Eye (tissue), 1 donor: ENCODE results near the gene TEAD1.

Source experiments
- DNase-seq: peaks from one replicate; pipeline ENCODE4 v3.0.0-alpha.2; 2015

TEAD1 gene

GRCh38 chr11:12715941-12716340, 41.7 kb downstream of the TEAD1 start:
- no peak for DNase-seq

GRCh38 chr11:12716816-12717215, 42.6 kb downstream of the TEAD1 start:
- no peak for DNase-seq

GRCh38 chr11:12717851-12718291, 43.6 kb downstream of the TEAD1 start:
- DNase-seq, result no peak

DNA sequence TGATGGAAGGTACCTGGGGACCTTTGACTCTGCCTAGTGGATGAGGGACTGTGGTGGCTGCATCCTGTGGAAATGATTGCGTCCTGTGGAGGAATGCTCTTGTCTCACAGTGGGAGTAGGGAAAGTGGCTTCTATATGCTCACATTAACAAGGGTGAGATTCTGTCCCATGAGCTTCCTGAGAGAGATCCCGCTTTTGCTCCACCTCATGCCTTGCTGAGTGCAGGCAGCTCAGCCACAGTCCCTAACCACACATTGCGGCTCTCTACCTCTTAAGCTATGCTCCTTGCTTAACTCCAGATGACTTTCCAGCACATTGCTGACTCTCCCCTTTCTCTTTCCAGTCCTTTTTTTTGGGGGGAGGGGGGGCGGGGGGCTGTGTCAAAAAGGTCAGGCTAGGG, 45.0 kb downstream of the TEAD1 start:
- DNase-seq, result peak; percentile 58

DNA sequence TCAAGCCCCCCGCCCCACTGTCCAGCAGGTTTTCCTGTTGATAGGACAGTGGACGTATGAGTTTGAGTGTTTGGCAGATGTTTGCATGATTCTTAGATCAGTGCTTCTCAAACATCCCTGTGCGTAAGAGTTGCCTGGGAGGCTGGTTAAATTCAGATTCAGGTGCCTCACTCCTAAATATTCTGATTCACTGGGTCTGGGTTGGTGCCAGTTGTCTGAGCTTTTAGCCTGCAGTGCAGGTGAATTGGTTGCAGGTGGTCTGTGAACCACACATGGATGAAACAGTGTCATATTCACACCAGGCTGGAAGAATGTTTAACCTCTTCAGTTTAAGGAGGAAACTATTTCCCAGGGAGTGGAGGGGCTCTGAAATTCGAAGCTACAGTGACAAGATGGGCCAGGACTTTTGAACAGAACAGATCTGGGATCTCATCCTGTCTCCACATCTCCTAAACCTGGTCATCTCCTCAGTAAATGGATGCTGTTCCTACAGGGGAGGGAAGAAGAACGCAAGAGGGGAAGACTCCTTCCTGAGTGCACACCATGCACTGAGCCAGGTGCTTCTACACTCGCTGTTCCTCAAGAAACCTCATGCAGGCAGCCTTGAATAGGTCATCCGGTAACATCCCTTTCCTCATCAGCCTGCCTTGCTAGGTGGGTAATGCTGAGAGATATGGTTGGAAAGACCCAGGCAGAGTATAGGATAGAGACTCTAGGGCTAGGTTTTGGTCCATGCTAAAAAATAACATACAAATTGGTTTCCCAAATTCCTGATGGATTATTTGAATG, 47.8 kb downstream of the TEAD1 start:
- DNase-seq, result no peak

GRCh38 chr11:12723421-12724300, 49.4 kb downstream of the TEAD1 start:
- DNase-seq, result peak; percentile 46

- DNase-seq, result peak; percentile 72
Measured at GRCh38 chr11:12724301-12725054, 50.3 kb downstream of the TEAD1 start.

GRCh38 chr11:12725055-12725862, 51.0 kb downstream of the TEAD1 start:
- DNase-seq, result no peak

DNA sequence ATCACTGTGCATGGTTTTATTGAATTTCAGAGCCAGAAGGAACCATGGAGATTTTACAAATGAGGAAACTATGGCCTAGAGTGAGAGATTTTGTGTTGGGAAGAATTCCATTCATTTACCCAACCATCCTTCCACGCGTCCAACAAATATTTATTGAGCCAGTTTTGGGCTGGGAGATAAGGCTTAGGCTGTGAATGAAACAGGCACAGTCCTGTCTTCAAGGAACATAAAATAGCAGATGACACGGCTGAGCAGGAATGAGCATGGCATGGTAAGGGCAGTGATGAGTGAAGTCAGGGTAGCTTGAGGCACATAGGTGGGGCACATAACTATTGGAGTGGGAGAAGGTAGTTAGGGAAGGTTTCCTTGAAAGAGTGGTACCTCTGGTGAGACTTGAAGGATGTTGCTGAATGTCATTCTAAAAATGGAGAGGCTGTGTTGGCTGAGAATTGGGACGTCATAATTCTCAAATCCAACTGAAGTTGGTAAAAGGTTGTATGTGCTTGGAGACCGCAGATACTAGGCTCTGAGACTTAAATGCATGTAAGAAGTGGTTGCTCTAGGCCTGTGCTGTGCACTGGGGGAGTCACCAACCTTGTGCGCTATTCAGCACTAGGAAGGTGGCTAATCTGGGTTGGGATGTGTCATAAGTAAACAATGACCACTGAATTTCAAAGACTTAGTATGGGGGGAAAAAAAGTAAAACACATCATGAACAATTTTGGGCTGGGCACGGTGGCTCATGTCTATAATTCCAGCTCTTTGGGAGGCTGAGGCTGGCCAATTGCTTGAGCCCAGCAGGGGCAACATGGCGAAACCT, 51.9 kb downstream of the TEAD1 start:
- no peak for DNase-seq

GRCh38 chr11:12727563-12728211, 53.5 kb downstream of the TEAD1 start:
- no peak for DNase-seq

DNA sequence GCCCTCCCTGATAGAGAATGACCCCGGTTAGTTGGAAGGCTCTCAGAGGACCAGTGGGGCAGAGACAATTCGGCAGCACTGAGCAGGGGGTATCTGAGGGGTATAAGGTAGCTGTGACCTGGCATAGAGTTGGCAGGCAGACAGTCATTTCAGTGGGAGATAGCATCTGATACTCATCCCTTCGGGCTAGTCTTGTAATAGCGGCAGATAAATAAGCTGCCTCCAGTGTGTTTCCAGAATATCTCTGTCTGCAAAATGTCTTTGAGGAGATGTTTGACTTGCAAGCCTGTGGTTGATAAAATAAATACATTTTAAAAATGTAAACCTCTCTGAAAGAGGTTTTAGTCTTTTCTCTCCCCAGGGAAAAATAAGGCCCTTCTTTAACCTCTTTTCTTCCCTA, 54.2 kb downstream of the TEAD1 start:
- no peak for DNase-seq

DNA sequence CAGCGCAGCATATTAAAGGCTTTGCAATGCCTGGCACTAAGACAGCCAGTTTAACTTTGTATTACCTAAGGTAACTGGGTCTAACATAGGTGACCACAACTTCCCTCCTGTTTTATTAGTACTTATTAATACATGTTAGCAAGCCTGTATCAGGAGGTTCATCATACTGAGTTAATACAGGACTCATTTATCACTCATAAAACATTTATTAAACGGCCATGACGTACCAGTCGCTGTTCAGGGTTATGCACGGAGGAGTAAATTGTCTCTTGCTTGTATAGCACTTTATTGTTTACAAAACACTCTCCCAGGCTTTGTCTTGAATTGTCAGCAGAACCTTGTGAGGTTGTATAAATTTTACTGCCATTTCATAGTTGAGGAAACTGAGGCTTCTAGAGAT, 55.7 kb downstream of the TEAD1 start:
- DNase-seq, result no peak

DNA sequence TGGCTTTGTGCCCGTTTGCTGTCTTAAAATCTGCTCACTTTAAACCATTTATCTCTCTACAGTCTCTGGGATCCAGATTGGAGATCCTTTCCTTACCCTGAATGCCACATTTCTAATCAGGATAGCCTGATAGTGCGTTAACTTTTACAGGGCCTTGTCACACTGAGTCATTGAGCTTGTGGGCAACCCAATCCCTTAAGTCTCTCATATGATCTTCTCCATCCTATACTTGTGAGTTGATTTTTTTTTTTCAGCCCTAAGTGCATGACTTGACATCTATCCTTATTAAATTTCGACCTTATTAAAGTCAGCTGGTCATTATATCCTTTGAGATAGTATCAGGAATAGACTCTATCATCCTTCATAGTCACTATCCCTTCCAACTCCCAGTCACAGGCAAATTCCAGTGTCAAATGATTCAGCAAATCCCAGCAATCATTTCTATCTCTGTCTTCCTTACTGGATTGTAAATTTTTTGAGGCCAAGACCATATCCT, 57.7 kb downstream of the TEAD1 start:
- no peak for DNase-seq

DNA sequence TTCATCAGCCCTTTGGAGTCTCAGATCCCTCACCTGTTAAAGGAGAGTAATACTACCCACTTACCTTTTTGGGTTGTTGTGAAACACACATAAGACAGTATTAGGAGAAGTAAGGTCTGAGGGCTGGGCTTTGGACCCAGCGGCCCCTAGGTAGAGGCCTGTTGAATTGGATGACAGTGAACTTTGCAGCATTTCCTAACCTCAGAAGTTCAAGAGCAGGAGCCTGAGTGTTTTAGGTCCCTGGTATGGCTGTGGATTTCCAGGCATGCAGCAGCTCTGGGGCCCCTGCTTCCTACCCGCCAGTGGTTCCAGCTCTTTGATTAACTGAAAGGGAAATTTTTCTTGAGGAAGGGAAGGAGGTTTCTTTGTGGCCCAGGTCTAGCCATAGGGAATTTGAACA, 58.9 kb downstream of the TEAD1 start:
- DNase-seq, result no peak

DNA sequence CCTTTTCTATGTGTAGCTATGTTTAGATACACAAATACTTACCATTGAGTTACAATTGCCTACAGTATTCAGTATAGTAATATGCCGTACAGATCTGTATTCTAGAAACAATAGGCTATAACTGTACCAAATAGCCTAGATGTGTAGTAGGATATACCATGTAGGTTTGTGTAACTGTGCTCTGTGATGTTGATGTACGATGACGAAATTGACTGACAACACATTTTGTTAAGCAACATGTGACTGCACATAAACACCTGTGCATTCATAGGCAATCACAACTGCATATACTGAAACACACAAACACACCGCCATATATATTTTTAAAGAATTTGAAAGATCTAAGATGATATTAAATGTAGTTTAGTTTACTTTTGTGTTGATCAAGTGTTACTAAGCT, 60.4 kb downstream of the TEAD1 start:
- no peak for DNase-seq

DNA sequence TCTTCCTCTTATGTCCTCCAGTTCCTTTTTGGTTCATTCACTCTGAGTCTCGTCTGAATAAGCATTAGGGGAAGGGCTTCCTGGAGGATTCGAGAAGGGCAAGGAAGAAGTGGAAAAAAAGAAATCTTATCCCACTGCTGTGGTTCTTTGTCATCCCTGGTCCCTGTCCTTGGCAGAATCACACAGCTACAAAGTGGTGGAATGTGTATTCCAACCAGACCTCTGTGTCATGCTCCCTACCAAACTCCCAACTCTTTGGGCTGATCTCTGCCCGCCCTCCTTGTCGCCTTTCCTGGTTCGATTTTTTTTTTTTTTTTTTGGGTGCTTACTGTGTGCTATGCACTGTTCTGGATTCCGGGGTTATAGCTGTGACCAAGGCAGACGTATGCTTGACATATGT, 61.0 kb downstream of the TEAD1 start:
- DNase-seq, result no peak

- no peak for DNase-seq
Measured at GRCh38 chr11:12737024-12737423, 62.8 kb downstream of the TEAD1 start.

- DNase-seq, result no peak
Measured at GRCh38 chr11:12741671-12742216, 67.5 kb downstream of the TEAD1 start.

DNA sequence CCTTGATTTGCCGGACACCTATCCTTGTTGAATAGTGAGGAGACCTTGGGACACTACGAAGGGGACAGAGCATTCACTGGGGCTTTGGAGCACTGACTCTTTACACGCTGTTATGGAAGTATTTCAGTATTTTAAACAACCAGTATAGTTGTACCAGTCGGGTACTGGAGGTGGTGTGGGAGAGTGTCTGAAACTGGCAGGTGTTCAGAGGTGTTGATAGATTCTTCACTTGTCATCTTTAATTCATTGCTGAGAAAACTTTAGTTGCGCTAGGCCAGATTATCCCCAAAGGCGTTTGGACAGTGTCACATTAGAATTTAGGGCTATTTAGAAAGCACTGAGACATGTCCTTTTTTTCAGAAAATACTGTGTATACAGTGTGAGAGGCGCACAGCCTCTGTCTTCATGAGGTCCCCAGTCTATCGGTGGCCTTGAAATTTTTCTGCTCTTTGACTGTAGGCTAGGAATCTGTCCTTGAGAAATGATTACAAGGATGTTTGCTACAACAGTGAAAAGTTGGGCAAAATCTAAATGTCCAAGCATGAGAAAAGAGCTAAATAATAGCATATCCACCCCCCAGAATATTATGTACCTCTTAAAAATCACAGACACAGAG, 69.7 kb downstream of the TEAD1 start:
- DNase-seq, result no peak
